Amniotic epithelial cell (primary cell): ENCODE data around the gene SUPT5H.
"Not testable (repeated sequence)": the region's sequence is repeated elsewhere in the genome, so short reads cannot be mapped to it uniquely, and the experiment has no call there.

Experiments used
- DNase-seq: peaks from one replicate; pipeline ENCODE4 v3.0.0-alpha.2; 2010; ENCODE audit warnings: low read depth

Gene SUPT5H

DNA sequence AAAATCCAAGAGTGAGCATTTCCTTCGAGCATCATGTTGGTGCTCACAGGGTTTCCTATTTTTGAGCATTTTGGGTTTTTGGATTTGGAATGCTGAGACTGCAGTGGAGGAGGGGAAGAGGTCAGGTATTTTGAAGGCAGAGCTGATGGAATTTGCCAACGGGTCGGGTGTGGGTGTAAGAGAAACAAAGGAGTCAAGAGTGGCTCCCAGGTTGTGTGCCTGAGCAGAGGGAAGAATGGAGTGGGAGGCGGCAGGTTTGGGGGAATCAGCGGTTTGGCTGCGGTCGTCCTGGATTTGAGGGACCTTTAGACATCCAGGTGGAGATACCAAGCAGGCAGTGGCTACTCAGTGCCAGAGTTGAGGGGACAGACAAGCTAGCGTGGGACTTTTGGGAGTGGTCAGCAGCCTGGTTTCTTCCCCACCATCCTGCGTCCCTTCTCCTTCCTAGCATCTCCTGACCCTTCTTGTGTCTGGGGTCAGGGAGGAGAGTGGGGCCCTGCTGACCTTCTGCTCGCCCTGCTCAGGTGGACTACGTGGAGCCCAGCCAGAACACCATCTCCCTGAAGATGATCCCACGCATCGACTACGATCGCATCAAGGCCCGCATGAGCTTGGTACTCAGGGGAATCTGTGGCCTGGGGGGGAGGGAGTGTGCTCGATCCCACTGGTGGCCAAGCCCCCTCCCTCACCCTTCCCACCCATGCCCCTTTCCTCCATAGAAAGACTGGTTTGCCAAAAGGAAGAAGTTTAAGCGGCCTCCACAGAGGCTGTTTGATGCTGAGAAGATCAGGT lies 20.8 kb downstream of the SUPT5H start:
- no peak for DNase-seq

DNA sequence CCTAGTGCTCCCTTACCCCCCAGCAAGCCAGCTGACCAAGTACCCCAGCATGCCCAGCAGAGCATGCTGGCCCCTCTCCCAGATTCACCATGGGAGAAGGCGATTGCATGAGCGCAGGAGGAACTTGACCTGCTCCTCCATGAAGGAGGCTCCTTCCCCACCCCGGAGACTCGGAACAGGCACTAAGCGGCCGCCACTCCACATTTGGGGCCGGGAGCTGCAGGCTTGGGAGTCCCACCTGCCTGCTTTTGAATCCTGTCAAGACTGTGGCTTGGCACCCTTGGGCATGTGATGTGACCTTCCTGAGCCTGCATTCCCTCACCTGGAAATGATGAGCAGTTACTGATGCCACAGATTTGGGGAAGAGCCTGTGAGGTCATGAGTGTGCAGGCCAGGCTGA lies 22.6 kb downstream of the SUPT5H start:
- DNase-seq = no peak

DNA sequence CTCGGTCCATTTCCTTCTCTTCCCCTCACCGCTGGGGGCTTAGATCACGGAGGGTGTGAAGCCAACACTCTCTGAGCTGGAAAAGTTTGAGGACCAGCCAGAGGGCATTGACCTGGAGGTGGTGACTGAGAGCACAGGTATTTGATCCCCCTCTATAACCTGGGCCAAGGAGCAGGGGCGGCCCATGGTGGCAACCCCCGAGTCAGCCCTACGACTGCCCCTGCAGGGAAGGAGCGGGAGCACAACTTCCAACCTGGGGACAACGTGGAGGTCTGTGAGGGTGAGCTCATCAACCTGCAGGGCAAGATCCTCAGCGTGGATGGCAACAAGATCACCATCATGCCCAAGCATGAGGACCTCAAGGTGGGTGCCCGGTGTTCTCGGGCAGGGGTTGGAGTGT lies 23.7 kb downstream of the SUPT5H start:
- DNase-seq = no peak

DNA sequence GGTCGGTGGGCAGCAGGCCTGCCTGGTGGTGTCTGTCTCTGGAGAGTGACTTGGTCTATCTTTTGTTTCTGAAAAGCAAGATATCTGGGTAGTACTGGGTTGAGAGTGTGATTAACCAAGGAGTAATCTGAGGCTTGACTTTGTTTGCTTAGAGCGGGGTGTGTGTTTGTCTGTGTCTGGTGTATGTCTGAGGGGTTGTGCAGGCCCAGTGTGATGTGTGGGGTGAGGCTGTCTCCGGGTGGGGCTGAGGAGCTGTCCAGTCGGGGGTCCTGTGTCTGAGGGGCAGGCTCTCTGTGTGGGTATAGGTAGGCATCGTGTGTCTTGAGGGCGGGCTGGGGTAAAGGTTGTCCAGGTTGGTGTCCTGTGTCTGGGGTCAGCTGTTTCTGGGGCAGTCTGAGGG lies 24.2 kb downstream of the SUPT5H start:
- no peak for DNase-seq

DNA sequence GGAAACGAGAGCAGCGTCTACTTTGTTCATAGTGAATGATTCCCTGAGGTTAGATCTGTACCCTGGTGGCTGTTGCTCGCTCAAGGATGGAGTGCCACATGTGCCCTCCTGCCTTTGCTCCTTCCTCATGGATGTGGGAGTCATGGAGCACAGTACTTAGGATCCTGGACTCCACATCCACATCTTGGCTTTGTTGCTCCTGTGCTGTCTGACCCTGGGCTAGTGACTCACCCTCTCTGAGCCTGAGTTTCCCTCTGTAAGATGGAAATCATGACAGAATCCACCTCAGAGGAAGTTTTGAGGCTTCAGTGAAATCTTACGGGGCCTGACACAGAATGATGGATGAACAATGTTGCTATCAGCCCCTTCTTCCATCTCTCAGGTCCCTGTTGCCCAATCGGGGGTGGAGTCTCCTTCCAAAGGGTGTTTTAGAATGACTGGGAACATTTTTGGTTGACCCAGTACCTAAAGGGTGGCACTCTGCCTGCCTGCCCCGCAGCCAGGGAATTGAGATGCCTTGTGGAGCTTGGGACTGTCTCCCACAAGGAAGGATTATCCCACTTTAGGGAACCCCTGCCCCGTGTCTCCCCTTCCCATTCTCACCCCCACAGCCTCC lies 25.4 kb downstream of the SUPT5H start:
- peak; percentile 60 for DNase-seq

DNA sequence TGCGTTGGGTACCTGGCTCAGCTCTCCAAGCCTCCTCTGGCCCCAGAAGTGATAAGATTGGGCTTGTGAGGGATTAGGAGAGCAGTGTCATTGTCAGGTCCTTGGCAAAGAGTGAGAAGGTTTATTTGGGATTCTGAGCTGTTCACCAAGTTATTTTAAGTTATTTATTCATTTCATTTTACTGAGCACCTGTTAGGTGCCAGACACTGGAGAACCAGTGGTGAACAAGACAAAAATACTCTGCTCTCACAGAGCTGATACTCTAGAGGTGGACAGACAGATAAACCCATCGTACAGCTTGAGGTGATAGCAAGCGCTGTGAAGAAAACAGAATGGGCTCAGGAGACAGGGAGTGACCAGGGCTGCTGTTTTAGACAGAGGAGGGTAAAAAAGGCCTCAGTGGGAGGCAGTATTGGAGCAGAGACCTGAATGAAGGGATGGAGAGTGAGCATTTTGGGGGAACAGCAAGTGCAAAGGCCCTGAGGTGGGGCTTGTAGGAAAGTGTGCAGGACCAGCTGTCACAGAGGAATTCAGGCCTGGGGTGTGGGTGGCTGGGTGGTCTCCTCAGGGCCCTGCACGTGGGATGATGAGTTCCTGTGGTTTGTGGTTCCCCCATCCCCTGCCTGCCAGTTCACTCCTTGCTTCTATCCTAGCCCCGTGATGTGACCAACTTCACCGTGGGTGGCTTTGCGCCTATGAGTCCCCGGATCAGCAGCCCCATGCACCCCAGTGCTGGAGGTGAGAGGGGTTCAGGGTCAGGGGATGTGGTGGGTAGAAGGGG lies 26.6 kb downstream of the SUPT5H start:
- DNase-seq = no peak

DNA sequence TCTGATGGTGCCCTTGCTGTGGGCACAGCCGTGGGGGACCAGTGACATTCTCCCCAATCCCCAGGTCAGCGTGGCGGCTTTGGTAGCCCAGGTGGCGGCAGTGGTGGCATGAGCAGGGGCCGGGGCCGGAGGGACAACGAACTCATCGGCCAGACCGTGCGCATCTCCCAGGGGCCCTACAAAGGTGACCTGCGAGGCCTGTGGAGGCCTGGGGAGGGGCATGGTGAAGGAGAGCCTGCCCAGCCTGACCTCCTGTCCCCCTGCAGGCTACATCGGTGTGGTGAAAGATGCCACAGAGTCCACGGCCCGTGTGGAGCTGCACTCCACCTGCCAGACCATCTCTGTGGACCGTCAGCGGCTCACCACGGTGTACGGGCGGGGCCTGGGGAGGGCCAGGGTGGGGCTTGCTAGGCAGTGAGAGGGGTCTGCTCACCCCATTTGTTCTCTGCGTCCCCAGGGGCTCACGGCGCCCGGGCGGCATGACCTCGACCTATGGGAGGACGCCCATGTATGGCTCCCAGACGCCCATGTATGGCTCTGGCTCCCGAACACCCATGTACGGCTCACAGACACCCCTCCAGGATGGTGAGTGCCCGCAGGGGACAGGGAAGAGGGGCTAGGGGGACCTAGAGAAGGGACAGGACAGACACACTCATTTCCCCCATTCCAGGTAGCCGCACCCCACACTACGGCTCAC lies 27.5 kb downstream of the SUPT5H start:
- no peak for DNase-seq

DNA sequence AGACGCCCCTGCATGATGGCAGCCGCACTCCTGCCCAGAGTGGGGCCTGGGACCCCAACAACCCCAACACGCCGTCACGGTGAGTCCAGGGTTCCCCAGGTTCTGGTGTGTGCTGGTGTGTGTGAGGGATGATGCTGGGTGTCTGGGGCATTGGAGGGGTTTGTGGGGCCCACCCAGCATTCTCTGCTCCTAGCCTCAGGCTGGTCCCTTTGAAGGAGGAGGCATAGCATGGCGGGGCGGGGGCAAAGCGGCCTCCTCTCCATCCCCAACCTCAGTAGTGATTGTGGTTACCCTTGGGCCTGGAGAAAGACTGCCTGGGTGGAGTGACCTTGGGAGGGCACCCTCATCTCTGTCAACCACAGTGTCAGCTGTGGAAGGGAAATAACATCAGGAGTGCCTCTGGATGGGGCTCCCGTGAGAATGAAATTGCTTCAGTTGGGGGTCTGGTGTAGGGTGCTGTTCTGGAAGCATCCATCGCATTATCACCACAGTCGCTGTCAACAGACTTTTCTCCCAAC lies 28.1 kb downstream of the SUPT5H start:
- no peak for DNase-seq

DNA sequence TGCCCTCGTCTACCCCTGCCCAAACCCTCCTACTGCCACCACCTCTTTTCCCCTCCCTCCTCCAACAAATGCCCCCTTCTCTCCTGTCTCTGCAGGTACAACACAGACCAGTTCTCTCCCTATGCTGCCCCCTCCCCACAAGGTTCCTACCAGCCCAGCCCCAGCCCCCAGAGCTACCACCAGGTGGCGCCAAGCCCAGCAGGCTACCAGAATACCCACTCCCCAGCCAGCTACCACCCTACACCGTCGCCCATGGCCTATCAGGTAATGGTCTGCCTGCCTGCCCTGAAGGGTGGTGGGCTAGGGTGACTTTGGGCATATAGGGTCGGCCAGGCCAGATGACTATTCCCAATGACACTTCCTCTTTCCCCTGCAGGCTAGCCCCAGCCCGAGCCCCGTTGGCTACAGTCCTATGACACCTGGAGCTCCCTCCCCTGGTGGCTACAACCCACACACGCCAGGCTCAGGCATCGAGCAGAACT lies 28.8 kb downstream of the SUPT5H start:
- DNase-seq = peak; percentile 32

DNA sequence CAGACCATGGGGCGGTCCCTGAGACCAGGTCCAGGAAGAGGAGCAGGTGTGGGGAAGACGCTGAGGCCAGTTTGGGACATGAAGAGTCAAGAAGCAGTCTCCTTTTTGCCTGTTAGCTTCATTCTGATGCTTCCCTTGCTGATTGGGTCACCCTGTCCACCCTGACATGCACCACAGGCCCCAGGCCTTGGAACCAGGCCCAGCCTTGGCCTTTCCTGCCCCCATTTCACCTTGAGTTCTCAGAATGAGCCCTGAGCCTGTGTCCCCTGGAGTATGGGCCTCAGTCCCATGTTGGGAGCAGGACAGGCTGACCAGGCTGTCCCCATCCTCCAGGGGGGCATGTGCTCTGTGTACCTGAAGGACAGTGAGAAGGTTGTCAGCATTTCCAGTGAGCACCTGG lies 30.4 kb downstream of the SUPT5H start:
- no peak for DNase-seq

DNA sequence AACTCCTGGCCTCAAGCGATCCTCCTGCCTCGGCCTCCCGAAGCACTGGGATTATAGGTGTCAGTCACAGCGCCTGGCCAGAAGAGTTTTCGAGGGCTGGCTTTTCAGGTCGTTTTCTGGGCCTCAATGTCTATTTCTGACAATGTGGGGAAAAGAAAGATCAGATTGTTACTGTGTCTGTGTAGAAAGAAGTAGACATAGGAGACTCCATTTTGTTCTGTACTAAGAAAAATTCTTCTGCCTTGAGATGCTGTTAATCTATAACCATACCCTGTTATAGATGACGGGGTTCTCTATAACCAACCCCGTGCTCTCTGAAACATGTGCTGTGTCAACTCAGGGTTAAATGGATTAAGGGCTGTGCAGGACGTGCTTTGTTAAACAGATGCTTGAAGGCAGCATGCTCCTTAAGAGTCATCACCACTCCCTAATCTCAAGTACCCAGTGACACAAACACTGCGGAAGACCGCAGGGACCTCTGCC lies 34.0 kb downstream of the SUPT5H start:
- DNase-seq = not testable (repeated sequence)

DNA sequence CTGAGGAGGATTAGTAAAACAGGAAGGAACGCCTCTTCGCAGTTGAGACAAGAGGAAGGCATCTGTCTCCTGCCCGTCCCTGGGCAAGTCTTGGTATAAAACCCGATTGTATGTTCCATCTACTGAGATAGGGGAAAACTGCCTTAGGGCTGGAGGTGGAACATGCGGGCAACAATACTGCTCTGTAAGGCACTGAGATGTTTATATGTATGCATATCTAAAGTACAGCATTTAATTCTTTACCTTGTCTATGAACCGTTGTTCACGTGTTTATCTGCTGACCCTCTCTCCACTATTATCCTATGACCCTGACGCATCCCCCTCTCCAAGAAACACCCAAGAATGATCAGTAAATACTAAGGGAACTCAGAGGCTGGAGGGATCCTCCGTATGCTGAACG lies 34.5 kb downstream of the SUPT5H start:
- DNase-seq = no peak

DNA sequence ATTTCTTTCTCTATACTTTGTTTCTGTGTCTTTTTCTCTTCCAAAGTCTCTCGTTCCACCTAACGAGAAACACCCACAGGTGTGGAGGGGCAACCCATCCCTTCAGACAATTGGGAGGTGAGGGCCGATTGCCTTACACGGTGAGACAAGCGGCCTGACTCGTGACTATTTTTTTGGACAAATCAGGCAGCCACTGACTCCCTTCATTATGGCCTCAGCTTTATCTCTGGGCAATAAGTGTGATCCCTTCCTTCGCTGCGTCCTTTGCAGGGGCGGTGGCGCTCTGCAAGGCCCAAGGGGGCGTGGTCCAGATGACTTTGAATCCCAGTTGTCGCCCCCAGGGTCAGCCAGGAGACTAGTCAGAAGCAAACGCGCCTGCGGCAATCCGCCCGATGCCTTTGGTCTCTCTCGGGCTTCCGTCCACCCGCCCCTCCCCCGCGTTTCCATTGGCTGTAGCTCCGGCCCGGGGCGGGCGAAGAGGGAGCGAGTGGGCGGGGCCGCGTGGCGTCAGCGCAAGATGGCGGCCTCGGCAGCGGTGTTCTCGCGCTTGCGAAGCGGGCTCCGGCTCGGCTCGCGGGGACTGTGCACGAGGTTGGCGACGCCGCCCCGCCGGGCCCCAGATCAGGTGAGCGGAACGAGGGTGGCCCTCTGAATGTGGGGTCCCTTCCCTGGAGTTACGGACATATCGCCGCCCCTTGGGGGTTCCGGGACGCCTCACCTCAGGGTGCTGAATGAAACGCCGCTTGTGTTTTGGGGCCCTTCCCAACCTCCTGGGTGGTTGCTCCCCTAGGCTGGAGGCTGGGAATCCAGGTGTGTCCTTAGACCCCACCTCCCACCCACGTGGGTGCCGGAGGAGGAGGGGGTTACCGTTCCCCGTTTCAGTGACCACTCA lies 35.2 kb downstream of the SUPT5H start, which contains the start of gene TIMM50:
TIMM50 (plus strand) TSS at position 502 of the 892 bp plus-strand sequence; CDS start at position 518, 16 bp downstream.
- peak; percentile 84 for DNase-seq

DNA sequence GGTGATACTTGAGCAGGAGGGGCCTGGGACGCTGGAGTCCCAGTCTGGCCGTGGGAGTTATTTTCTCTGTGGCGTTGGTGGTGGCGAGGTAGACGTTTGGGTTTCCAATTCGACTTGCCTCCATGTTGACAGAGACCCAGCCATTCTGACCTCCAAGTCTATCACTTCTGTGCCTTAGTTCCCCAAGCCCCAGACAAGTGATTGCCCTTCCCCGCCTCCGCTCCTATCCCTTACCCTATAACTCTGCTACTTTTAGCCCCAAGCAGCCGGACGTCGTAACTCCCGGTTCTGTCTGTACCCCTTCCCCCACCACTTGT lies 35.8 kb downstream of the SUPT5H start:
- DNase-seq = no peak

DNA sequence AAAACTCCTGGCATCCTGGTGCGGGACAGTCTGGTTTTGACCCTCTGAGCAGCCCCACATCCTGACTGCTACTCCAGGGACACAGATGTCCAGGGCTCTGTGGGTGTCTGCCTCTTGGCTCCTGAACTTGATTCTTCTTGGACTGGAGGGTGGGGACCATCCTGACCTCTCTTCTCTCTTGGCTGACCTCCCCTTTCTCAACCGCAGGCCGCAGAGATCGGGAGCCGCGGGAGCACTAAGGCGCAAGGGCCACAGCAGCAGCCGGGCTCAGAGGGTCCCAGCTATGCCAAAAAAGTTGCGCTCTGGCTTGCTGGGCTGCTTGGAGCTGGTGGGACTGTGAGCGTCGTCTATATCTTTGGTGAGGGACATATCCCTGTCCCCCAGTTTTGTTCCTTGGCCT lies 36.3 kb downstream of the SUPT5H start:
- DNase-seq = no peak

DNA sequence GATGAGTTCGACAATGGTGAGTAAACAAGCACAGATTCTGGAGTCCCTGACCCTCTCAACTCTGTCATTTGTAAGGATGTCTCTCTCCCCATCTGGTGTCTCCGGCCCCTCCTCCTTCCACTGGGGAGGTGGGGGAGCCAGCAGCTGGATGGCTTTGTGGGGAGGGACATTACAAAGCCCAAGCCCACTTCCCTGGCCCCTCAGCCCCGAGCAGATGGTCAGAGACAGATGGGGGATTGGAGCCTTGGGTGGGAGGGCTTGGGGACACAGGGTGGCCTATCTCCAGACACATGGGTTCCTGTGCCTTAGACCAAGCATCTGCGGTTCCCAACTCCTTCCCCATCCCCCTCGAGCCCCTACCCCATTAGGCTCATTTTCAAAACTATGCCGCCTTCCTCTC lies 37.8 kb downstream of the SUPT5H start:
- DNase-seq = no peak

DNA sequence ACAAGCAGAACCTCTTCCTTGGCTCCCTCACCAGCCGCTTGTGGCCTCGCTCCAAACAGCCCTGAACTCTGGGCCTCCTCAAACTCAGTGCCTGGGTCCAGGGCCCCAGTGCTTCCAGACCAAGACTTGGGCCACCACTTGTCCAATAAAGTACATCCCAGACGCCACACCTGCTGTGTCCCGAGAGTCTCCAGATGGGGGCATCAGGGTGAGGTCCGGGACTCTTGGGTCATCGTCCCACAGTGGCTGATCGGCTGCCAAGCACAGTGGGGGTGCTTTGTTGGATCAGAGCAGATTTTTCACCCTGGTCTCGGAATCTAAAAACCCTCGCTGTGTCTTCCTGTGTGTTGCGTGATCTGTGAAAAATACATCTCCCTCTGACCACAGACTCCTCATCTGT lies 44.4 kb downstream of the SUPT5H start:
- no peak for DNase-seq

DNA sequence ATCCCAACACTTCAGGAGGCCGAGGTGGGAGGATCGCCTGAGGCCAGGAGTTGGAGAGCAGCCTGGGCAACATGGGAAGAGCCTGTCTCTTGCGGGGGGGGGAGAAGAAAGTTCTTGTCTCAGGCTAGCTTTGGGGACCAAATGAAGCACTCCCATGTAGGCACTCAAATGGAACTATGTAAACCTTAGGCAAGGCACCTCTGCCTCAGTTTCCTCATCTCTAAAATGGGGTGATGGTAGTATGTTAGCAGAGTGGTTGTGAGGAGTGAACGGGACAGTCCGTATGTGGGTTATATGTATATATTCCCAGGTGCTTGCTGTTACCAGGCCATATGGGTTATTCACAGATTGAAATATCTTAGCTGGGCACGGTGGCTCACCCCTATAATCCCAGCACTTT lies 46.8 kb downstream of the SUPT5H start:
- DNase-seq = no peak

DNA sequence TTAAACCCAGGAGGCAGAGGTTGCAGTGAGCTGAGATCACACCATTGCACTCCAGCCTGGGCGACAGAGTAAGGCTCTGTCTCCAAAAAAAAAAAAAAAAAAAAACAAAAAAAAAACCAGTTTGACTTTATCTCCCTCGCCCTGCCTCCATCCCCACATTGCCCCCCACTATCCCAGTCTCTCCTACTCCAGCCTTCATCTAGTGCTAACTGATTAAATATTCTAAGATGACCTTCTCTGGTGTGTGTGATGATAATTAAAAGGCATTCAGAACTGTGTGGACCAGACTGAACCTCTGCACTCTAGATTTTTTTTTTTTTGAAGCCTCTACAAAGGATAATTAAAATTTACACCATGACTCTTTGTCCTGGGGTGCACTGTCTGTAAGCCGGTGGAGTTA lies 47.4 kb downstream of the SUPT5H start:
- DNase-seq = no peak

DNA sequence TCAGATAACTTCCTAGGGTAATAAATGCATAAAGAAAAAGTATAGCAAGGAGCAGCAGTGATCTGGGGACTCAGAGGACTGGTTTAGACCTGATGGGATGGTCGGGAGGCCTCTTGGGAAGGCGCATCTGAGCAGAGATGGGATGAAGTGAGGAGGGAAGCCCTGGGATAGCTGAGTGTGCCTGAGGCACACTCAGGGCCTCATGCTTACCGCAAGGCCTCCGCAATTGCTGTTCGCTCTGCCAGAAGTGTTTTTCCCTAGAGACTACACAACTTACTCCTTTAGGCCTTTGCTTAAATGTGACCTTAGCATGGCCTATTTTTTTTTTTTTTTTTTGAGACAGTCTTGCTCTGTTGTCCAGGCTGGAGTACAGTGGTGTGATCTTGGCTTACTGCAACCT lies 49.3 kb downstream of the SUPT5H start:
- DNase-seq = no peak

DNA sequence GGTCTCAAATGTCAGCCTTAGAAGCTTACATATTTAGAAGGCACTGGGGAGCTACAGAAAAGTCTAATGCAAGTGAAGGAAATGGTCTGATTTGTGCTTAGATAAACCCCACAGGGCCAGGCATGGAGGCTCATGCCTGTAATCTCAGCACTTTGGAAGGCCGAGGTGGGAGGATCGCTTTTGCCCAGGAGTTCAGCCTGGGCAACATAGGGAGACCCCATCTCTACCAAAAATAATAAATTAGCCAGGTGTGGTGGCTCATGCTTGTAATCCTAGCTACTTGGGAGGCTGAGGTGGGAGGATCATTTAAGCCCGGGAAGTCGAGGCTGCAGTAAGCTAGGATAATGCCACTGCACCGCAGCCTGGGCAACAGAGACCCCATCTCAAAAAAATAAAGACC lies 50.7 kb downstream of the SUPT5H start:
- DNase-seq = no peak
